Spinal cord (tissue), 10 donors: ENCODE measurements around the gene RNU1-1. TPM values are rescaled to one million over a fixed set of nuclear protein-coding genes. Genes with fewer than 3 reads are reported as not detected.
"Not testable (repeated sequence)": the region's sequence is repeated elsewhere in the genome, so short reads cannot be mapped to it uniquely, and the experiment has no call there.

Experiments used
- DNase-seq, 6 donors: peaks; one replicate each; pipeline versions ENCODE4 v3.0.0 to v3.0.0-alpha.2; 2013 to 2015; ENCODE audit warnings: low spot score in 6 of 6, low read depth in 4 of 6
- H3K27ac ChIP-seq: one replicate; pipeline ENCODE4 v1.5.1; 2013; ENCODE audit warnings: low read depth, low read length, control low read depth
- H3K27me3 ChIP-seq: one replicate; pipeline ENCODE4 v1.6.1; 2013; ENCODE audit warnings: low read length; ENCODE audit not compliant: control insufficient read depth, insufficient read depth
- H3K36me3 ChIP-seq: one replicate; pipeline ENCODE4 v1.6.1; 2013; ENCODE audit warnings: low read length; ENCODE audit not compliant: control insufficient read depth, insufficient read depth
- H3K4me1 ChIP-seq: one replicate; pipeline ENCODE4 v1.6.1; 2013; ENCODE audit warnings: low read length; ENCODE audit not compliant: control insufficient read depth, insufficient read depth
- H3K4me3 ChIP-seq: one replicate; pipeline ENCODE4 v1.5.1; 2013; ENCODE audit warnings: low read depth, low read length, control low read depth
- H3K9me3 ChIP-seq: one replicate; pipeline ENCODE4 v1.6.1; 2013; ENCODE audit warnings: low read length; ENCODE audit not compliant: control insufficient read depth, insufficient read depth
- WGBS: methylation state at CpG from one replicate; pipeline ENCODE4 v1.1.5; 2013; ENCODE audit warnings: missing lambda C conversion rate; ENCODE audit not compliant: insufficient coverage; 5-methylcytosine and 5-hydroxymethylcytosine counted together
- polyA plus RNA-seq, 2 donors: library from polyadenylated mRNA; unstranded; fragments of 120-200 nt; gene quantifications; one replicate each; pipeline ENCODE4 v1.2.1, GENCODE V29; 2013; ENCODE audit not compliant: insufficient read length in 2 of 2
- total RNA-seq, 2 donors: library from RNA; depleted of rRNA in 1 of 2; stranded (reverse); fragments of 120-200 nt in 1 of 2; fragments of >200 nt in 1 of 2; gene quantifications; one replicate each; pipeline versions ENCODE4 v1.2.3 to v1.2.4, GENCODE V29; 2013 to 2014
- donor health status: healthy.

The RNU1-1 gene
- total and polyA plus RNA-seq, 4 donors, result 1.2 to 29,651 (median 4,182) TPM; not detected in 1

GRCh38 chr1:16525769-16526168 is 11.7 kb upstream of the RNU1-1 start:
- not testable (repeated sequence) for H3K27me3 ChIP-seq, H3K36me3 ChIP-seq, H3K27ac ChIP-seq, H3K9me3 ChIP-seq, H3K4me1 ChIP-seq, H3K4me3 ChIP-seq, DNase-seq

- no CpG with 5 or more reads among the region's 5 CpGs for WGBS
- not testable (repeated sequence) for H3K9me3 ChIP-seq, DNase-seq
These were observed 7.6 kb upstream of the RNU1-1 start for GRCh38 chr1:16521679-16522078.

GRCh38 chr1:16521288-16521583 is 7.2 kb upstream of the RNU1-1 start:
- Histone ChIP-seq H3K4me3 (peak overlapping the region; percentile 35), H3K27me3 (peaks cover 15% of the 10 kb centered on the region), H3K9me3 (no peaks in the 10 kb centered on the region), H3K36me3 (no peaks in the 10 kb centered on the region), H3K27ac (no peak overlapping the region), H3K4me1 (peaks cover 9% of the 10 kb centered on the region)
- DNase-seq, result no peak
- 23% methylated on average over 12 of the region's 12 CpGs for WGBS

More at GRCh38 chr1:16521679-16522078, 7.6 kb upstream of the RNU1-1 start:
- H3K4me3 ChIP-seq, H3K36me3 ChIP-seq, H3K4me1 ChIP-seq, H3K27ac ChIP-seq: not testable (repeated sequence)
- H3K27me3 ChIP-seq, result peaks cover 15% of the 10 kb centered on the region

- WGBS, result 30% methylated on average over 47 of the region's 48 CpGs
- peak overlapping the region; percentile 35 for H3K4me3 ChIP-seq
- not testable (repeated sequence) for H3K4me1 ChIP-seq, H3K36me3 ChIP-seq, H3K9me3 ChIP-seq, H3K27ac ChIP-seq
- H3K27me3 ChIP-seq, result peaks cover 15% of the 10 kb centered on the region
- peak in 2 of 6 donors; percentile 42 to 43 for DNase-seq
These were observed 6.6 kb upstream of the RNU1-1 start for GRCh38 chr1:16520435-16521287.

GRCh38 chr1:16519255-16519951 is 5.3 kb upstream of the RNU1-1 start:
- H3K27me3 ChIP-seq, result peaks cover 15% of the 10 kb centered on the region
- not testable (repeated sequence) for H3K9me3 ChIP-seq, H3K36me3 ChIP-seq, H3K4me1 ChIP-seq, H3K4me3 ChIP-seq, H3K27ac ChIP-seq
- DNase-seq, result peak in 2 of 6 donors; percentile 27 to 70
- WGBS, result 20% methylated on average over 1 of the region's 6 CpGs

- not testable (repeated sequence) for H3K36me3 ChIP-seq, DNase-seq, H3K4me1 ChIP-seq, H3K27ac ChIP-seq, H3K4me3 ChIP-seq, H3K9me3 ChIP-seq
- peaks cover 15% of the 10 kb centered on the region for H3K27me3 ChIP-seq
- no CpG with 5 or more reads among the region's 3 CpGs for WGBS
These were observed 4.8 kb upstream of the RNU1-1 start for GRCh38 chr1:16518913-16519254.

GRCh38 chr1:16516694-16517410 is 2.8 kb upstream of the RNU1-1 start:
- not testable (repeated sequence) for H3K4me1 ChIP-seq, H3K4me3 ChIP-seq, H3K36me3 ChIP-seq, H3K9me3 ChIP-seq, DNase-seq, H3K27ac ChIP-seq
- H3K27me3 ChIP-seq, result peaks cover 15% of the 10 kb centered on the region
- WGBS, result 88% methylated on average over 2 of the region's 5 CpGs

- Histone ChIP-seq H3K27ac (peak overlapping the region; percentile 71), H3K4me3 (peak overlapping the region; percentile 18)
- no CpG with 5 or more reads among the region's 26 CpGs for WGBS
- not testable (repeated sequence) for H3K36me3 ChIP-seq, H3K9me3 ChIP-seq, H3K27me3 ChIP-seq, H3K4me1 ChIP-seq
- DNase-seq, result peak in 4 of 6 donors; percentile 58 to 96 (median 89)
These were observed 526 bp downstream of the RNU1-1 start for GRCh38 chr1:16513412-16514106.

- not testable (repeated sequence) for H3K36me3 ChIP-seq, H3K9me3 ChIP-seq, H3K4me1 ChIP-seq, H3K4me3 ChIP-seq, H3K27me3 ChIP-seq, DNase-seq
- H3K27ac ChIP-seq, result peak overlapping the region; percentile 33
- 40% methylated on average over 1 of the region's 15 CpGs for WGBS
These were observed 1.3 kb downstream of the RNU1-1 start for GRCh38 chr1:16512624-16513411.
